Sigmoid colon (tissue), 7 donors: ENCODE results near the gene LTB. TPM values are rescaled to one million over a fixed set of nuclear protein-coding genes. Genes with fewer than 3 reads are reported as not detected.

Source experiments
- DNase-seq: peaks from one replicate; pipeline ENCODE4 v3.0.0-alpha.2; 2019
- H3K27ac ChIP-seq, 4 donors: fragments of 200-600 bp; sonication (generic); one replicate each; pipeline ENCODE4 v1.5.1; 2016 to 2019; ENCODE audit warnings: mild to moderate bottlenecking in 1 of 4
- H3K27me3 ChIP-seq, 3 donors: fragments of 200-600 bp; sonication (generic); one replicate each; pipeline ENCODE4 v1.5.1; 2019; ENCODE audit warnings: mild to moderate bottlenecking in 1 of 3
- H3K36me3 ChIP-seq, 4 donors: fragments of 200-600 bp; sonication (generic); one replicate each; pipeline ENCODE4 v1.5.1; 2016 to 2019
- H3K4me1 ChIP-seq, 4 donors: fragments of 200-600 bp; sonication (generic); one replicate each; pipeline ENCODE4 v1.5.1; 2017 to 2019
- H3K4me3 ChIP-seq, 4 donors: fragments of 200-600 bp; sonication (generic); one replicate each; pipeline ENCODE4 v1.5.1; 2017 to 2019; ENCODE audit warnings: mild to moderate bottlenecking in 2 of 4, moderate library complexity in 1 of 4
- H3K9me3 ChIP-seq, 4 donors: fragments of 200-600 bp in 3 of 4; sonication (generic) in 3 of 4; one replicate each; pipeline versions ENCODE4 v1.5.1 to v1.6.1; 2013 to 2019
- CTCF ChIP-seq, 4 experiments: fragments of 450-650 bp in 3 of 4; fragments of 200-600 bp in 1 of 4; IDR thresholded peaks; one replicate each; pipeline ENCODE4 v1.5.1; 2016 to 2019; ENCODE audit warnings: antibody characterized with exemption in 4 of 4, mild to moderate bottlenecking in 3 of 4, moderate library complexity in 2 of 4
- EP300 ChIP-seq, 4 donors: sonication (generic); formaldehyde crosslinking; IDR thresholded peaks; one replicate each; pipeline ENCODE4 v1.6.1; 2017; ENCODE audit warnings: antibody characterized with exemption in 4 of 4
- POLR2A ChIP-seq, 2 donors: fragments of 450-650 bp; IDR thresholded peaks; one replicate each; pipeline ENCODE4 v1.6.1; 2016; ENCODE audit warnings: antibody characterized with exemption in 2 of 2, mild to moderate bottlenecking in 2 of 2, moderate library complexity in 2 of 2
- POLR2AphosphoS5 ChIP-seq, 4 donors: sonication (generic); formaldehyde crosslinking; IDR thresholded peaks; one replicate each; pipeline ENCODE4 v1.6.1; 2017; ENCODE audit warnings: antibody characterized with exemption in 4 of 4
- WGBS, 2 donors: extraction: QIAGEN DNeasy Blood & Tissue Kit; methylation state at CpG; one replicate each; pipeline ENCODE4 v1.1.7; 2013; 5-methylcytosine and 5-hydroxymethylcytosine counted together
- intact Hi-C: fragments of 100-400 bp; cut with DNase I; formaldehyde crosslinking; loops from one replicate; pipeline ENCODE4 v1.15.1; 2023
- polyA plus RNA-seq, 3 donors: library from polyadenylated mRNA; stranded (reverse); fragments of 200-250 nt; gene quantifications; one replicate each; pipeline ENCODE4 v1.2.3, GENCODE V29; 2013
- small RNA-seq, 3 donors: library from RNA; depleted of rRNA; stranded (forward); fragments of <200 nt; gene quantifications; one replicate each; pipeline ENCODE3, GENCODE V24; 2016
- total RNA-seq, 4 donors: library from RNA; depleted of rRNA; stranded (reverse); fragments of >200 nt; gene quantifications; one replicate each; pipeline ENCODE4 v1.1.0, GENCODE V29; 2016
- donor health status: healthy with polysubstance abuse.
- donor health status: Bipolar disorder and iron deficiency.
- donor health status: healthy.

Gene LTB
- total and polyA plus RNA-seq, 7 donors, result 0.66 to 90.8 (median 1.9) TPM; not detected in 2

GRCh38 chr6:31531771-31532643, 50.2 kb downstream of the LTB start:
- Histone ChIP-seq H3K36me3 (peaks cover 46 to 77% (median 69%) of the 10 kb centered on the region in 4 donors), H3K4me3 (no peak overlapping the region), H3K27ac (peak overlapping the region in 1 of 4 donors; percentile 6), H3K9me3 (no peaks in the 10 kb centered on the region), H3K4me1 (no peaks in the 10 kb centered on the region), H3K27me3 (no peaks in the 10 kb centered on the region)
- intact Hi-C loops, result no loop called here
- TF ChIP-seq CTCF (IDR thresholded peaks at IDR 0.05) (no peak), EP300 (IDR thresholded peaks at IDR 0.05) (no peak), POLR2A (IDR thresholded peaks at IDR 0.05) (no peak), POLR2AphosphoS5 (IDR thresholded peaks at IDR 0.05) (no peak)
- 54 to 75% methylated on average over 9 of the region's 9 CpGs for WGBS, 2 donors
- no peak for DNase-seq

- no peak for TF ChIP-seq POLR2A (IDR thresholded peaks at IDR 0.05)
- TF ChIP-seq CTCF (IDR thresholded peaks at IDR 0.05), result no peak
- no peak for TF ChIP-seq EP300 (IDR thresholded peaks at IDR 0.05)
- TF ChIP-seq POLR2AphosphoS5 (IDR thresholded peaks at IDR 0.05), result no peak
- H3K4me1 ChIP-seq, result no peaks in the 10 kb centered on the region
- peaks cover 40 to 68% (median 61%) of the 10 kb centered on the region in 4 donors for H3K36me3 ChIP-seq
- no peaks in the 10 kb centered on the region for H3K27me3 ChIP-seq
- 88 to 92% methylated on average over 7 of the region's 7 CpGs for WGBS, 2 donors
- H3K4me3 ChIP-seq, result no peak overlapping the region
- no peaks in the 10 kb centered on the region for H3K9me3 ChIP-seq
- no peak overlapping the region for H3K27ac ChIP-seq
- DNase-seq, result no peak
- intact Hi-C loops, result no loop called here
Measured at GRCh38 chr6:31531162-31531561, 51.1 kb downstream of the LTB start.

- H3K27me3 ChIP-seq, result no peaks in the 10 kb centered on the region
- no peak for TF ChIP-seq EP300 (IDR thresholded peaks at IDR 0.05)
- TF ChIP-seq POLR2A (IDR thresholded peaks at IDR 0.05), result no peak
- TF ChIP-seq CTCF (IDR thresholded peaks at IDR 0.05), result no peak
- no peak for TF ChIP-seq POLR2AphosphoS5 (IDR thresholded peaks at IDR 0.05)
- no peaks in the 10 kb centered on the region for H3K4me1 ChIP-seq
- no peak overlapping the region for H3K4me3 ChIP-seq
- no peak overlapping the region for H3K27ac ChIP-seq
- 69 to 73% methylated on average over 6 of the region's 6 CpGs for WGBS, 2 donors
- H3K36me3 ChIP-seq, result peaks cover 36 to 63% (median 56%) of the 10 kb centered on the region in 4 donors
- no peak for DNase-seq
- intact Hi-C loops, result no loop called here
- no peaks in the 10 kb centered on the region for H3K9me3 ChIP-seq
Measured at GRCh38 chr6:31530659-31531058, 51.6 kb downstream of the LTB start.

Small RNAs within 50 kb of the gene (small RNA-seq; reads per million reads assigned to genes)
- gene SNORA38 (1.5 to 4.7 (median 3.4) reads per million in 3 donors), gene SNORD117 (215 to 686 (median 682) reads per million in 3 donors), gene SNORD84 (0 reads per million in 3 donors), gene UQCRHP1 (0 reads per million in 3 donors)

Other genes with a start within 250 kb of the LTB start
Only the 30 nearest of the 35 such genes appear.
- gene MICA, start 178.8 kb downstream of the LTB start, total RNA-seq, result 10 to 100 TPM; 18.6 to 46.5 (median 27.2) TPM
- 10 to 100 TPM; 13.2 to 24.0 (median 20.3) TPM for gene MICA, start 178.8 kb downstream of the LTB start, polyA plus RNA-seq
- 1 to 10 TPM in 3 of 4 donors, under 1 TPM in 1; 0.71 to 3.3 (median 1.5) TPM for gene MICB, start 84.3 kb downstream of the LTB start, total RNA-seq
- 1 to 10 TPM in 2 of 3 donors, under 1 TPM in 1; 0.92 to 7.7 (median 1.2) TPM for gene MICB, start 84.3 kb downstream of the LTB start, polyA plus RNA-seq
- gene MCCD1, start 53.5 kb downstream of the LTB start, total RNA-seq, result not detected
- gene MCCD1, start 53.5 kb downstream of the LTB start, polyA plus RNA-seq, result not detected
- 100 to 1,000 TPM; 211 to 301 (median 239) TPM for gene DDX39B, start 40.4 kb downstream of the LTB start, total RNA-seq
- gene DDX39B, start 40.4 kb downstream of the LTB start, polyA plus RNA-seq, result 100 to 1,000 TPM; 130 to 293 (median 153) TPM
- 1 to 10 TPM; 2.8 to 9.1 (median 5.0) TPM for gene ATP6V1G2, start 35.8 kb downstream of the LTB start, total RNA-seq
- 1 to 10 TPM in 1 of 3 donors, not detected in 2; 3.0 TPM for gene ATP6V1G2, start 35.8 kb downstream of the LTB start, polyA plus RNA-seq
- gene NFKBIL1, start 34.8 kb downstream of the LTB start, total RNA-seq, result 10 to 100 TPM; 32.5 to 55.1 (median 36.3) TPM
- 10 to 100 TPM; 18.0 to 31.3 (median 25.2) TPM for gene NFKBIL1, start 34.8 kb downstream of the LTB start, polyA plus RNA-seq
- not detected for gene LTA, start 10.1 kb downstream of the LTB start, total RNA-seq
- gene LTA, start 10.1 kb downstream of the LTB start, polyA plus RNA-seq, result 1 to 10 TPM in 1 of 3 donors, not detected in 2; 3.6 TPM
- under 1 TPM in 1 of 4 donors, not detected in 3; 0.33 TPM for gene TNF, start 6.9 kb downstream of the LTB start, total RNA-seq
- 1 to 10 TPM in 1 of 3 donors, under 1 TPM in 2; 0.60 to 2.6 (median 0.92) TPM for gene TNF, start 6.9 kb downstream of the LTB start, polyA plus RNA-seq
- 10 to 100 TPM in 2 of 4 donors, 1 to 10 TPM in 2; 1.7 to 19.8 (median 10.2) TPM for gene LST1, start 3.9 kb upstream of the LTB start, total RNA-seq
- gene LST1, start 3.9 kb upstream of the LTB start, polyA plus RNA-seq, result 10 to 100 TPM; 17.0 to 34.2 (median 24.7) TPM
- gene NCR3, start 10.6 kb upstream of the LTB start, total RNA-seq, result not detected
- 1 to 10 TPM in 1 of 3 donors, under 1 TPM in 1, not detected in 1; 0.92 to 3.4 TPM for gene NCR3, start 10.6 kb upstream of the LTB start, polyA plus RNA-seq
- 10 to 100 TPM; 12.5 to 59.6 (median 36.9) TPM for gene AIF1, start 32.8 kb upstream of the LTB start, total RNA-seq
- gene AIF1, start 32.8 kb upstream of the LTB start, polyA plus RNA-seq, result 100 to 1,000 TPM in 2 of 3 donors, 10 to 100 TPM in 1; 61.8 to 133 (median 114) TPM
- gene PRRC2A, start 38.3 kb upstream of the LTB start, total RNA-seq, result 10 to 100 TPM; 42.1 to 90.8 (median 54.2) TPM
- 100 to 1,000 TPM in 1 of 3 donors, 10 to 100 TPM in 2; 28.8 to 109 (median 32.1) TPM for gene PRRC2A, start 38.3 kb upstream of the LTB start, polyA plus RNA-seq
- 100 to 1,000 TPM; 119 to 218 (median 144) TPM for gene BAG6, start 70.2 kb upstream of the LTB start, total RNA-seq
- gene BAG6, start 70.2 kb upstream of the LTB start, polyA plus RNA-seq, result 100 to 1,000 TPM in 2 of 3 donors, 10 to 100 TPM in 1; 99.7 to 231 (median 133) TPM
- gene APOM, start 73.5 kb upstream of the LTB start, total RNA-seq, result 1 to 10 TPM in 3 of 4 donors, not detected in 1; 3.3 to 7.2 (median 3.6) TPM
- 1 to 10 TPM; 2.3 to 3.6 (median 3.6) TPM for gene APOM, start 73.5 kb upstream of the LTB start, polyA plus RNA-seq
- 10 to 100 TPM; 25.0 to 31.3 (median 26.7) TPM for gene C6orf47, start 78.4 kb upstream of the LTB start, total RNA-seq
- gene C6orf47, start 78.4 kb upstream of the LTB start, polyA plus RNA-seq, result 10 to 100 TPM; 22.2 to 32.6 (median 24.5) TPM
- gene GPANK1, start 82.6 kb upstream of the LTB start, total RNA-seq, result 10 to 100 TPM; 17.2 to 29.6 (median 26.4) TPM
- 10 to 100 TPM; 15.3 to 22.8 (median 18.3) TPM for gene GPANK1, start 82.6 kb upstream of the LTB start, polyA plus RNA-seq
- 100 to 1,000 TPM; 188 to 227 (median 209) TPM for gene CSNK2B, start 83.7 kb upstream of the LTB start, total RNA-seq
- 100 to 1,000 TPM; 198 to 232 (median 206) TPM for gene CSNK2B, start 83.7 kb upstream of the LTB start, polyA plus RNA-seq
- 1 to 10 TPM; 2.8 to 10.0 (median 6.5) TPM for gene LY6G5B, start 87.6 kb upstream of the LTB start, total RNA-seq
- 1 to 10 TPM in 1 of 3 donors, under 1 TPM in 1, not detected in 1; 0.60 to 9.1 TPM for gene LY6G5B, start 87.6 kb upstream of the LTB start, polyA plus RNA-seq
- gene LY6G5C, start 98.6 kb upstream of the LTB start, total RNA-seq, result 1 to 10 TPM in 1 of 4 donors, under 1 TPM in 2, not detected in 1; 0.68 to 1.1 (median 0.99) TPM
- gene LY6G5C, start 98.6 kb upstream of the LTB start, polyA plus RNA-seq, result 1 to 10 TPM; 1.8 to 3.2 (median 2.7) TPM
- gene ABHD16A, start 120.9 kb upstream of the LTB start, total RNA-seq, result 10 to 100 TPM; 37.8 to 63.4 (median 51.6) TPM
- gene ABHD16A, start 120.9 kb upstream of the LTB start, polyA plus RNA-seq, result 10 to 100 TPM; 16.9 to 52.0 (median 17.4) TPM
- gene LY6G6F, start 124.4 kb upstream of the LTB start, total RNA-seq, result not detected
- gene LY6G6F, start 124.4 kb upstream of the LTB start, polyA plus RNA-seq, result not detected
- gene LY6G6D, start 132.9 kb upstream of the LTB start, total RNA-seq, result 10 to 100 TPM in 1 of 4 donors, 1 to 10 TPM in 2, not detected in 1; 2.9 to 21.2 (median 6.4) TPM
- 1 to 10 TPM in 1 of 3 donors, under 1 TPM in 1, not detected in 1; 0.31 to 8.4 TPM for gene LY6G6D, start 132.9 kb upstream of the LTB start, polyA plus RNA-seq
- not detected for gene LY6G6C, start 139.3 kb upstream of the LTB start, total RNA-seq
- 1 to 10 TPM in 2 of 3 donors, under 1 TPM in 1; 0.07 to 1.2 (median 1.2) TPM for gene LY6G6C, start 139.3 kb upstream of the LTB start, polyA plus RNA-seq
- gene MPIG6B, start 140.9 kb upstream of the LTB start, total RNA-seq, result not detected
- under 1 TPM in 1 of 3 donors, not detected in 2; 0.13 TPM for gene MPIG6B, start 140.9 kb upstream of the LTB start, polyA plus RNA-seq
- 100 to 1,000 TPM in 2 of 4 donors, 10 to 100 TPM in 2; 86.7 to 146 (median 107) TPM for gene DDAH2, start 146.9 kb upstream of the LTB start, total RNA-seq
- 100 to 1,000 TPM; 137 to 340 (median 213) TPM for gene DDAH2, start 146.9 kb upstream of the LTB start, polyA plus RNA-seq
- 100 to 1,000 TPM; 172 to 251 (median 214) TPM for gene CLIC1, start 154.1 kb upstream of the LTB start, total RNA-seq
- gene CLIC1, start 154.1 kb upstream of the LTB start, polyA plus RNA-seq, result 100 to 1,000 TPM; 623 to 668 (median 634) TPM
- 10 to 100 TPM in 1 of 4 donors, 1 to 10 TPM in 3; 4.2 to 23.5 (median 5.7) TPM for gene MSH5, start 157.6 kb upstream of the LTB start, total RNA-seq
- 10 to 100 TPM in 1 of 3 donors, 1 to 10 TPM in 1, not detected in 1; 1.6 to 18.7 TPM for gene MSH5, start 157.6 kb upstream of the LTB start, polyA plus RNA-seq
- gene SAPCD1, start 180.2 kb upstream of the LTB start, total RNA-seq, result 1 to 10 TPM in 3 of 4 donors, not detected in 1; 1.8 to 6.5 (median 4.2) TPM
- 1 to 10 TPM in 2 of 3 donors, not detected in 1; 1.2 to 8.7 TPM for gene SAPCD1, start 180.2 kb upstream of the LTB start, polyA plus RNA-seq
- 1 to 10 TPM in 1 of 4 donors, under 1 TPM in 2, not detected in 1; 0.14 to 3.9 (median 0.71) TPM for gene VWA7, start 194.9 kb upstream of the LTB start, total RNA-seq
- 1 to 10 TPM; 2.8 to 6.0 (median 3.6) TPM for gene VWA7, start 194.9 kb upstream of the LTB start, polyA plus RNA-seq
- gene VARS1, start 213.3 kb upstream of the LTB start, total RNA-seq, result 10 to 100 TPM; 16.0 to 36.2 (median 27.7) TPM
- gene VARS1, start 213.3 kb upstream of the LTB start, polyA plus RNA-seq, result 10 to 100 TPM in 1 of 3 donors, 1 to 10 TPM in 2; 6.0 to 50.9 (median 6.0) TPM